Endothelial cell of umbilical vein (primary cell): ENCODE data around the gene ACSM5. TPM values are rescaled to one million over a fixed set of nuclear protein-coding genes. Genes with fewer than 3 reads are reported as not detected.
A peak's percentile ranks its signal among the peaks of the same experiment; 100 is the strongest.

Experiments used
- Bru-seq: library from RNA; stranded (reverse); fragments of 400-500 nt; gene quantifications from one replicate; lab custom pipeline; 2021; lab: Mats Ljungman, UMichigan
- BruChase-seq, 2 experiments: library from RNA; stranded (reverse); fragments of 400-500 nt; gene quantifications; one replicate each; lab custom pipeline; 2021; lab: Mats Ljungman, UMichigan
- BruUV-seq: library from RNA; stranded (reverse); fragments of 400-500 nt; replicated peaks from 2 replicates; lab custom pipeline; 2021; lab: Mats Ljungman, UMichigan
- CTCF ChIA-PET: fragments of 300-600, 350-600 bp; sonication (Branson Sonifier 250); formaldehyde crosslinking; loops from one replicate; lab custom pipeline; 2021; ENCODE audit warnings: antibody characterized with exemption, inconsistent platforms; lab: Charles Lee
- POLR2A ChIA-PET: fragments of 300-600, 350-600 bp; sonication (Branson Sonifier 250); formaldehyde crosslinking; loops from one replicate; lab custom pipeline; 2021; ENCODE audit warnings: antibody characterized with exemption, inconsistent platforms; lab: Charles Lee
- DNase-seq: peaks from one replicate; pipeline ENCODE4 v3.0.0-alpha.2; 2011; ENCODE audit warnings: low read depth, low spot score
- FAIRE-seq: peaks from 2 replicates; lab custom pipeline; 2011; peaks lifted over from hg19 to GRCh38; lab: Jason Lieb, UNC
- H2AFZ ChIP-seq: 2 replicates; pipeline ENCODE4 v1.6.0; 2012; ENCODE audit warnings: low read depth, low read length, control low read depth, inconsistent platforms
- H3K27ac ChIP-seq: 2 replicates; pipeline ENCODE4 v1.5.1; 2011; ENCODE audit warnings: low read depth, mild to moderate bottlenecking, control low read depth, low read length, moderate library complexity; ENCODE audit not compliant: insufficient read depth
- H3K27me3 ChIP-seq, 2 experiments: 2 replicates each; pipeline versions ENCODE4 v1.6.0 to v1.6.1; 2011; ENCODE audit warnings: low read length in 2 of 2, mixed read lengths in 1 of 2; ENCODE audit not compliant: control insufficient read depth in 2 of 2, insufficient read depth in 2 of 2
- H3K36me3 ChIP-seq, 2 experiments: 2 replicates in 1 of 2; 3 replicates in 1 of 2; pipeline ENCODE4 v1.5.1; 2011; ENCODE audit warnings: low read length in 2 of 2, mild to moderate bottlenecking in 1 of 2, moderate library complexity in 1 of 2; ENCODE audit not compliant: control insufficient read depth in 2 of 2, insufficient read depth in 2 of 2; ENCODE audit errors: extremely low read depth in 1 of 2
- H3K4me1 ChIP-seq: 3 replicates; pipeline ENCODE4 v1.5.1; 2011; ENCODE audit warnings: mild to moderate bottlenecking, low read length; ENCODE audit not compliant: control insufficient read depth, insufficient read depth; ENCODE audit errors: extremely low read depth
- H3K4me2 ChIP-seq: 2 replicates; pipeline ENCODE4 v1.6.1; 2011; ENCODE audit warnings: low read length, control low read depth, mixed read lengths; ENCODE audit not compliant: insufficient read depth
- H3K4me3 ChIP-seq, 3 experiments: fragments of 200-600 bp in 1 of 3; sonication (generic), shearing (Covaris generic) in 1 of 3; replicated peaks in 1 of 3; 2 replicates each; pipeline ENCODE4 v1.5.1; 2011 to 2016; ENCODE audit warnings: control low read depth in 3 of 3, low read length in 3 of 3, mild to moderate bottlenecking in 2 of 3, inconsistent platforms in 1 of 3, low read depth in 1 of 3, moderate library complexity in 1 of 3; ENCODE audit not compliant: insufficient read depth in 1 of 3
- H3K79me2 ChIP-seq: 2 replicates; pipeline ENCODE4 v1.6.0; 2012; ENCODE audit warnings: low read length, inconsistent platforms; ENCODE audit not compliant: control insufficient read depth, insufficient read depth
- H3K9ac ChIP-seq: replicated peaks from 2 replicates; pipeline ENCODE3; 2011; ENCODE audit warnings: low read length, control low read depth; ENCODE audit not compliant: insufficient read depth; ENCODE audit errors: extremely low read depth
- H3K9me1 ChIP-seq: replicated peaks from 3 replicates; pipeline ENCODE4 v1.6.0; 2011; ENCODE audit warnings: mild to moderate bottlenecking, low read length; ENCODE audit not compliant: control insufficient read depth, insufficient read depth; ENCODE audit errors: extremely low read depth
- H3K9me3 ChIP-seq: replicated peaks from 2 replicates; pipeline ENCODE4 v1.5.1; 2012; ENCODE audit warnings: low read length, inconsistent platforms; ENCODE audit not compliant: control insufficient read depth, insufficient read depth
- H4K20me1 ChIP-seq: replicated peaks from 2 replicates; pipeline ENCODE3; 2011; ENCODE audit warnings: mild to moderate bottlenecking, low read length; ENCODE audit not compliant: control insufficient read depth, insufficient read depth; ENCODE audit errors: extremely low read depth
- GATA2 ChIP-seq: IDR thresholded peaks from 2 replicates; pipeline ENCODE4 v1.7.0; 2011; ENCODE audit warnings: low read depth, mild to moderate bottlenecking, moderate library complexity, mixed read lengths, low read length; ENCODE audit not compliant: insufficient read length, insufficient read depth
- JUN ChIP-seq: IDR thresholded peaks from 2 replicates; pipeline ENCODE4 v1.6.1; 2011; ENCODE audit warnings: borderline replicate concordance, low read depth; ENCODE audit not compliant: insufficient read length, insufficient read depth
- MYC ChIP-seq: IDR thresholded peaks from one replicate; pipeline ENCODE4 v1.6.1; 2011; ENCODE audit warnings: mild to moderate bottlenecking, low read depth, low read length
- POLR2A ChIP-seq: IDR thresholded peaks from 2 replicates; pipeline ENCODE4 v1.6.1; 2012; ENCODE audit warnings: low read depth, mild to moderate bottlenecking, control low read depth, low read length
- dilution Hi-C: fragments of 300-500 bp; cut with MboI; formaldehyde crosslinking; loops from one replicate; pipeline ENCODE4 v1.15.0; 2019; ENCODE audit warnings: low sequenced_read_pairs; ENCODE audit not compliant: extremely low pct_ligation_motif_present
- intact Hi-C: fragments of 100-400 bp; cut with micrococcal nuclease; formaldehyde crosslinking; loops from one replicate; pipeline ENCODE4 v1.10.0; 2022
- long read RNA-seq: library from polyadenylated mRNA; stranded (forward); transcript quantifications from one replicate; pipeline ENCODE4 v2.0.0, GENCODE V29; 2021
- polyA minus RNA-seq, 3 experiments: library from RNA; depleted of rRNA, polyadenylated mRNA; stranded (reverse); fragments of >200 nt; gene quantifications; 1 replicate in 1 of 3; 2 replicates in 2 of 3; pipeline ENCODE4 v1.2.3, GENCODE V29; 2011
- polyA plus RNA-seq, 4 experiments: library from polyadenylated mRNA; depleted of rRNA in 3 of 4; stranded (reverse) in 3 of 4; unstranded in 1 of 4; fragments of >200 nt; gene quantifications; 2 replicates each; pipeline versions ENCODE4 v1.2.1 to v1.2.3, GENCODE V29; 2011 to 2012; ENCODE audit warnings: missing spikeins in 1 of 4
- total RNA-seq: library from RNA; stranded (reverse); gene quantifications from 2 replicates; pipeline ENCODE4 v1.2.3, GENCODE V29; 2021
- TF ChIP-seq, protein P1 (sequence below), 2 donors: IDR thresholded peaks; 1 replicate in 1 of 2; 2 replicates in 1 of 2; pipeline ENCODE4 v1.5.1; 2011; ENCODE audit warnings: low read length in 2 of 2, mild to moderate bottlenecking in 2 of 2, moderate library complexity in 2 of 2, control low read depth in 1 of 2, inconsistent platforms in 1 of 2, low read depth in 1 of 2; ENCODE audit not compliant: insufficient read depth in 1 of 2; ENCODE audit errors: extremely low read depth in 1 of 2

ACSM5 gene, protein sequence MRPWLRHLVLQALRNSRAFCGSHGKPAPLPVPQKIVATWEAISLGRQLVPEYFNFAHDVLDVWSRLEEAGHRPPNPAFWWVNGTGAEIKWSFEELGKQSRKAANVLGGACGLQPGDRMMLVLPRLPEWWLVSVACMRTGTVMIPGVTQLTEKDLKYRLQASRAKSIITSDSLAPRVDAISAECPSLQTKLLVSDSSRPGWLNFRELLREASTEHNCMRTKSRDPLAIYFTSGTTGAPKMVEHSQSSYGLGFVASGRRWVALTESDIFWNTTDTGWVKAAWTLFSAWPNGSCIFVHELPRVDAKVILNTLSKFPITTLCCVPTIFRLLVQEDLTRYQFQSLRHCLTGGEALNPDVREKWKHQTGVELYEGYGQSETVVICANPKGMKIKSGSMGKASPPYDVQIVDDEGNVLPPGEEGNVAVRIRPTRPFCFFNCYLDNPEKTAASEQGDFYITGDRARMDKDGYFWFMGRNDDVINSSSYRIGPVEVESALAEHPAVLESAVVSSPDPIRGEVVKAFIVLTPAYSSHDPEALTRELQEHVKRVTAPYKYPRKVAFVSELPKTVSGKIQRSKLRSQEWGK
- not detected in 2 replicates for total RNA-seq
- polyA plus RNA-seq: 0.06 TPM in 2 replicates
- 0.14 and 0.21 TPM in 2 replicates for polyA plus RNA-seq (2011; cell fraction: cytosol; rRNA removed)
- 0.24 TPM in 1 of 2 replicates, not detected in the other for polyA plus RNA-seq (2011; cell fraction: nucleus; rRNA removed)
- 0.32 and 0.52 TPM in 2 replicates for polyA plus RNA-seq (2012)
- not detected in 2 replicates for polyA minus RNA-seq
- not detected for polyA minus RNA-seq (2011; cell fraction: cytosol; rRNA and poly(A)+ RNA removed)
- not detected in 2 replicates for polyA minus RNA-seq (2011; cell fraction: nucleus; rRNA and poly(A)+ RNA removed)
- Bru-seq, nascent RNA: not detected
- BruChase-seq, experiment 1, labeled RNA remaining after a 6-hour chase: not detected
- percentile 8 among the genes with signal in this experiment for BruChase-seq, experiment 2, labeled RNA remaining after a 2-hour chase
- long read RNA-seq: 0 reads

DNA sequence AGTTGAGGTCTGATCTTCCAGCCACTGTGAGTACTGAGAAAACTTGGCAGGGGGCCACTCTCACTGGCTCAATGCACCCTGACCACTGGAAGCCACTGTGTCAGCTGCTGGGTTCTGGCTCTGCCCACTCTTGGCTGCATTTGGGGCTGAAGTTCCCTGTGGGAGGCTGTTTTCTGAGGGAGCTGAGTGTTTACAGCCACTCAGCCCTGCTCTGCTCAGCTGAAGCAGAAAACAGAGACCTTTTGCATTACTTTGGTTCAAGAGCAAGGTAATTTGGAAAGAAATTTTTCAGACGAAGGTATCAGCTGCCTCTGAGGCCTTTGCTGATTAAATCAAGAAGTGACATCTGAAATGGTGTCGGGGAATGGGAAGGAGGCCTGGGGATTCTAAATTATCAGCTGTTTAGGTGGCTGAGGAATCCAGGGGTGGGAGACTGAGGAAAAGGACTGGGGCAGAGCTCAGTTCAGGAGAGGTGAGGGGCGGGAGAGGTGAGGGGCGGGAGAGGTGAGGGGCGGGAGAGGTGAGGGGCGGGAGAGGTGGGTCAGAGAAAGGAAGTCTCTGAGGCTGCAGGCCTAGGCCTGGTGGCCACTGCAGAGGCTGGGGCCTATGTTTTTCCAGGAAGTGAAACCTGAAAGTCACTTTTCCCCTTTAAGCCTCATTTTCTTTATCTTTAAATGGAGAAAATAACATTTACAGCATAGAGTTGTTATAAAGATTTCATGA lies at the start of gene ACSM5:
ACSM5 (plus strand) TSS at position 137 of the 723 bp plus-strand sequence. CDS start 1,951 bp downstream, outside the sequence.
- intact Hi-C loops: no loop called here
- dilution Hi-C loops: no loop called here
- no TSS peak for BruUV-seq
- ChIA-PET CTCF (no interaction called here), POLR2A (no interaction called here)
- Histone ChIP-seq H4K20me1 (no peaks in the 10 kb centered on the region), H3K9ac (no peak within 1 kb of the TSS), H3K27me3 (no peaks in the 10 kb centered on the region), H3K4me2 (no peak within 1 kb of the TSS), H3K4me3 (no peak within 1 kb of the TSS), H3K27ac (no peak within 1 kb of the TSS), H3K79me2 (no peaks in the 10 kb centered on the region), H2AFZ (no peak within 1 kb of the TSS), H3K9me3 (no peaks in the 10 kb centered on the region), H3K9me1 (no peaks in the 10 kb centered on the region), H3K4me1 (no peaks in the 10 kb centered on the region), H3K36me3 (no peaks in the 10 kb centered on the region)
- FAIRE-seq (no peak), DNase-seq (no peak)
- TF ChIP-seq MYC (no peak), POLR2A (no peak), GATA2 (no peak)

DNA sequence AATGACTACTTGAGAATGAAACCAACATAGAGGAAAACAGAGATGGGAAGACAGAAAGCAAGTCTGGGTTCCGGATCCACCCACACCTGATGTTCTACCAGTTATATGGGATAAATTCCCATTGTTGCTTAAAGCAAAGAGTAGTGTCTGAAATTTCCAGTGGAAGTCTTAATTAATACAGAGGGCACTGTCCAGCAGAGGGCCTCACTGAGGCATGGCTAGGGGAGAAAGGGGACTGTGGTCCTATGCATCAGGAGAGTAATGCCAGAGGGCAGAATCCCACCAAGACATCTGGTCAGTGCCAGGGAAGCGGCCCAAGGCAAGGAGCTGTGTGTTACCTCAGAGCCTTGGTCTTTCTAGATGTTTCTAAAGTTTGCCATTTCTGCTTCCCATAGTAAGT lies 49.3 kb upstream of the ACSM5 start:
- Histone ChIP-seq H4K20me1 (no peaks in the 10 kb centered on the region), H3K9me3 (no peaks in the 10 kb centered on the region), H3K4me2 (no peak overlapping the region), H3K4me1 (no peaks in the 10 kb centered on the region), H3K27ac (no peak overlapping the region), H3K36me3 (no peaks in the 10 kb centered on the region), H3K27me3 (no peaks in the 10 kb centered on the region), H2AFZ (no peak overlapping the region), H3K9ac (no peak overlapping the region), H3K9me1 (no peaks in the 10 kb centered on the region), H3K79me2 (no peaks in the 10 kb centered on the region), H3K4me3 (no peak overlapping the region)
- no TSS peak for BruUV-seq
- CTCF ChIA-PET: interaction anchor here (1.0 kb wide), 1 partner anchor 8 kb away, joined by 3 read pairs; no protein-coding TSS in a partner anchor
- intact Hi-C loops (no loop called here), dilution Hi-C loops (no loop called here)
- FAIRE-seq: no peak
- POLR2A ChIA-PET: no interaction called here
- DNase-seq: no peak
- TF ChIP-seq JUN: no peak
- TF ChIP-seq, protein P1, sequence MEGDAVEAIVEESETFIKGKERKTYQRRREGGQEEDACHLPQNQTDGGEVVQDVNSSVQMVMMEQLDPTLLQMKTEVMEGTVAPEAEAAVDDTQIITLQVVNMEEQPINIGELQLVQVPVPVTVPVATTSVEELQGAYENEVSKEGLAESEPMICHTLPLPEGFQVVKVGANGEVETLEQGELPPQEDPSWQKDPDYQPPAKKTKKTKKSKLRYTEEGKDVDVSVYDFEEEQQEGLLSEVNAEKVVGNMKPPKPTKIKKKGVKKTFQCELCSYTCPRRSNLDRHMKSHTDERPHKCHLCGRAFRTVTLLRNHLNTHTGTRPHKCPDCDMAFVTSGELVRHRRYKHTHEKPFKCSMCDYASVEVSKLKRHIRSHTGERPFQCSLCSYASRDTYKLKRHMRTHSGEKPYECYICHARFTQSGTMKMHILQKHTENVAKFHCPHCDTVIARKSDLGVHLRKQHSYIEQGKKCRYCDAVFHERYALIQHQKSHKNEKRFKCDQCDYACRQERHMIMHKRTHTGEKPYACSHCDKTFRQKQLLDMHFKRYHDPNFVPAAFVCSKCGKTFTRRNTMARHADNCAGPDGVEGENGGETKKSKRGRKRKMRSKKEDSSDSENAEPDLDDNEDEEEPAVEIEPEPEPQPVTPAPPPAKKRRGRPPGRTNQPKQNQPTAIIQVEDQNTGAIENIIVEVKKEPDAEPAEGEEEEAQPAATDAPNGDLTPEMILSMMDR (IDR thresholded peaks at IDR 0.05; ENCODE audit: extremely low read depth in 1 of 2, insufficient read depth in 1 of 2, low read depth in 1 of 2, low read length in 2 of 2): peak; percentile 3 to 7
